Thoracic aorta endothelial cell (primary cell): ENCODE measurements around the gene CCNH. TPM values are rescaled to one million over a fixed set of nuclear protein-coding genes. Genes with fewer than 3 reads are reported as not detected.

Experiments
- small RNA-seq: library from RNA; depleted of rRNA; stranded (forward); fragments of <200 nt; gene quantifications from one replicate; pipeline ENCODE3, GENCODE V24; 2012
- total RNA-seq: library from RNA; depleted of rRNA; stranded (reverse); fragments of >200 nt; gene quantifications from 2 replicates; pipeline ENCODE4 v1.2.3, GENCODE V29; 2012

CCNH gene
- total RNA-seq = 131 and 155 TPM in 2 replicates

GRCh38 chr5:87412630-87413342 lies at the start of gene CCNH:
Gene CCNH (minus strand): TSS chr5:87412930. CDS start chr5:87412794, 136 bp downstream.

Small RNA genes within 50 kb of the gene (small RNA-seq; reads per million reads assigned to genes)
- gene RNU6-727P = not detected

Other genes with a start within 250 kb of the CCNH start
- 57.4 and 64.6 TPM in 2 replicates for gene RASA1, start 145.0 kb downstream of the CCNH start, total RNA-seq